ENCODE data around the gene HAS3. TPM values are rescaled to one million over a fixed set of nuclear protein-coding genes. Genes with fewer than 3 reads are reported as not detected.

The HAS3 gene
- total RNA-seq, 1 experiment from 2014 or later = 92.5 TPM

- intact Hi-C loops (cut with micrococcal nuclease) = no loop called here
- Histone ChIP-seq H3K79me2 (ENCODE audit: low read length) (no peaks in the 10 kb centered on the region), H2AFZ (ENCODE audit: low read length) (no peak overlapping the region), H3K9me3 (ENCODE audit: low read length) (no peaks in the 10 kb centered on the region), H3K4me1 (ENCODE audit: insufficient read depth, low read length) (peaks cover 36% of the 10 kb centered on the region), H3K27ac (ENCODE audit: low read length) (peak overlapping the region; percentile 98), H3K36me3 (ENCODE audit: low read depth, low read length) (no peaks in the 10 kb centered on the region), H3K4me3 (ENCODE audit: low read length) (no peak overlapping the region), H3F3A (ENCODE audit: low read length, unreplicated experiment) (peaks cover 11% of the 10 kb centered on the region), H3K4me2 (ENCODE audit: low read length) (no peak overlapping the region), H3K9me2 (replicated peaks; ENCODE audit: low read length) (no peaks in the 10 kb centered on the region), H3K27me3 (ENCODE audit: low read length) (no peaks in the 10 kb centered on the region), H3K9ac (ENCODE audit: low read length) (no peak overlapping the region), H4K20me1 (ENCODE audit: low read length) (no peaks in the 10 kb centered on the region)
- TF ChIP-seq CTCF (conservative IDR thresholded peaks at IDR 0.05; ENCODE audit: low read depth, low read length) = no peak
- no peak for TF ChIP-seq EZH2phosphoT487 (IDR thresholded peaks at IDR 0.05; ENCODE audit: borderline replicate concordance, low read length)
- TF ChIP-seq EZH2 (IDR thresholded peaks at IDR 0.05; ENCODE audit: low read length, unreplicated experiment) = no peak
- BruUV-seq (replicated peaks) = no TSS peak
- ChIA-PET POLR2A (ENCODE audit: unreplicated experiment) (no interaction called here), CTCF (no interaction called here)
- ATAC-seq (no peak), DNase-seq (no peak)
Measured at GRCh38 chr16:69071036-69071435, 34.4 kb upstream of the HAS3 start.

- peak overlapping the region; percentile 98 for H3K27ac ChIP-seq (ENCODE audit: low read length)
- no TSS peak for BruUV-seq (replicated peaks)
- H3K27me3 ChIP-seq (ENCODE audit: low read length) = no peaks in the 10 kb centered on the region
- ChIA-PET POLR2A (ENCODE audit: unreplicated experiment) (interaction anchor here (0.8 kb wide), 1 partner anchor 125 kb away, joined by 3 read pairs; no protein-coding TSS in a partner anchor), CTCF (interaction anchor here (0.7 to 1.3 kb wide), 2 partner anchors 109 to 229 kb away, joined by 3 to 6 read pairs; no protein-coding TSS in a partner anchor)
- peak overlapping the region; percentile 54 for H3K4me2 ChIP-seq (ENCODE audit: low read length)
- ATAC-seq = no peak
- 0 out of 2 replicates have a peak overlapping the region, but pooled peaks have one; percentile 31 for H2AFZ ChIP-seq (ENCODE audit: low read length)
- intact Hi-C loops (cut with micrococcal nuclease) = loop anchor here (2.0 kb wide), 1 partner anchor 14 kb away; no protein-coding TSS in a partner anchor
- H3K79me2 ChIP-seq (ENCODE audit: low read length) = no peaks in the 10 kb centered on the region
- 0 out of 2 replicates have a peak, but pooled peaks cover 2% of the 10 kb centered on the region for H3K36me3 ChIP-seq (ENCODE audit: low read depth, low read length)
- H3K9me2 ChIP-seq (replicated peaks; ENCODE audit: low read length) = no peaks in the 10 kb centered on the region
- DNase-seq = no peak
- no peaks in the 10 kb centered on the region for H4K20me1 ChIP-seq (ENCODE audit: low read length)
- H3K4me3 ChIP-seq (ENCODE audit: low read length) = no peak overlapping the region
- no peak for TF ChIP-seq EZH2phosphoT487 (IDR thresholded peaks at IDR 0.05; ENCODE audit: borderline replicate concordance, low read length)
- no peak for TF ChIP-seq CTCF (conservative IDR thresholded peaks at IDR 0.05; ENCODE audit: low read depth, low read length)
- no peak for TF ChIP-seq EZH2 (IDR thresholded peaks at IDR 0.05; ENCODE audit: low read length, unreplicated experiment)
- peak overlapping the region; percentile 69 for H3K9ac ChIP-seq (ENCODE audit: low read length)
- H3F3A ChIP-seq (ENCODE audit: low read length, unreplicated experiment) = peaks cover 17% of the 10 kb centered on the region
- H3K4me1 ChIP-seq (ENCODE audit: insufficient read depth, low read length) = peaks cover 45% of the 10 kb centered on the region
- H3K9me3 ChIP-seq (ENCODE audit: low read length) = no peaks in the 10 kb centered on the region
Measured at GRCh38 chr16:69072640-69072974, 32.8 kb upstream of the HAS3 start.

GRCh38 chr16:69073181-69073702 lies 32.2 kb upstream of the HAS3 start:
- DNase-seq (peak; percentile 96), ATAC-seq (peak; percentile 93)
- no peaks in the 10 kb centered on the region for H3K27me3 ChIP-seq (ENCODE audit: low read length)
- H3K4me1 ChIP-seq (ENCODE audit: insufficient read depth, low read length) = peaks cover 49% of the 10 kb centered on the region
- H3K27ac ChIP-seq (ENCODE audit: low read length) = peak overlapping the region; percentile 98
- TF ChIP-seq CTCF (conservative IDR thresholded peaks at IDR 0.05; ENCODE audit: low read depth, low read length) (no peak; the same call in 1 of the 2 replicates), EZH2phosphoT487 (IDR thresholded peaks at IDR 0.05; ENCODE audit: borderline replicate concordance, low read length) (no peak), EZH2 (IDR thresholded peaks at IDR 0.05; ENCODE audit: low read length, unreplicated experiment) (no peak)
- no TSS peak for BruUV-seq (replicated peaks)
- no peak overlapping the region for H3K4me3 ChIP-seq (ENCODE audit: low read length)
- intact Hi-C loops (cut with micrococcal nuclease) = loop anchor here (1.0 to 2.0 kb wide), 4 partner anchors 14 to 81 kb away; partner anchors contain the start of gene HAS3
- H3K9me2 ChIP-seq (replicated peaks; ENCODE audit: low read length) = no peaks in the 10 kb centered on the region
- H3K4me2 ChIP-seq (ENCODE audit: low read length) = peak overlapping the region; percentile 54
- peaks cover 17% of the 10 kb centered on the region for H3F3A ChIP-seq (ENCODE audit: low read length, unreplicated experiment)
- H2AFZ ChIP-seq (ENCODE audit: low read length) = no peak overlapping the region
- no peaks in the 10 kb centered on the region for H3K9me3 ChIP-seq (ENCODE audit: low read length)
- H3K36me3 ChIP-seq (ENCODE audit: low read depth, low read length) = 0 out of 2 replicates have a peak, but pooled peaks cover 2% of the 10 kb centered on the region
- H3K79me2 ChIP-seq (ENCODE audit: low read length) = no peaks in the 10 kb centered on the region
- POLR2A ChIA-PET (ENCODE audit: unreplicated experiment) = interaction anchor here (0.5 to 0.8 kb wide), 4 partner anchors 33 to 126 kb away, joined by 3 to 5 read pairs (median 3); partner anchors contain the start of gene HAS3
- no peaks in the 10 kb centered on the region for H4K20me1 ChIP-seq (ENCODE audit: low read length)
- CTCF ChIA-PET = interaction anchor here (1.3 kb wide), 1 partner anchor 229 kb away, joined by 3 read pairs; no protein-coding TSS in a partner anchor
- peak overlapping the region; percentile 75 for H3K9ac ChIP-seq (ENCODE audit: low read length)

All from PC-3 (cell line).